Prostate gland (tissue), 2 donors: ENCODE measurements around the gene SLC49A3.

Source experiments
- POLR2AphosphoS5 ChIP-seq: sonication (generic); formaldehyde crosslinking; IDR thresholded peaks from one replicate; pipeline ENCODE4 v1.6.1; 2017; ENCODE audit warnings: antibody characterized with exemption
- TF ChIP-seq, protein P1 (sequence below), 4 experiments: fragments of 200-600 bp in 2 of 4; fragments of 450-650 bp in 2 of 4; sonication (generic) in 2 of 4; IDR thresholded peaks; 1 replicate in 3 of 4; 2 replicates in 1 of 4; pipeline ENCODE4 v1.5.1; 2016 to 2019; ENCODE audit warnings: antibody characterized with exemption in 4 of 4, mild to moderate bottlenecking in 2 of 4, moderate library complexity in 2 of 4

- no peak for TF ChIP-seq POLR2AphosphoS5
- TF ChIP-seq, protein P1, sequence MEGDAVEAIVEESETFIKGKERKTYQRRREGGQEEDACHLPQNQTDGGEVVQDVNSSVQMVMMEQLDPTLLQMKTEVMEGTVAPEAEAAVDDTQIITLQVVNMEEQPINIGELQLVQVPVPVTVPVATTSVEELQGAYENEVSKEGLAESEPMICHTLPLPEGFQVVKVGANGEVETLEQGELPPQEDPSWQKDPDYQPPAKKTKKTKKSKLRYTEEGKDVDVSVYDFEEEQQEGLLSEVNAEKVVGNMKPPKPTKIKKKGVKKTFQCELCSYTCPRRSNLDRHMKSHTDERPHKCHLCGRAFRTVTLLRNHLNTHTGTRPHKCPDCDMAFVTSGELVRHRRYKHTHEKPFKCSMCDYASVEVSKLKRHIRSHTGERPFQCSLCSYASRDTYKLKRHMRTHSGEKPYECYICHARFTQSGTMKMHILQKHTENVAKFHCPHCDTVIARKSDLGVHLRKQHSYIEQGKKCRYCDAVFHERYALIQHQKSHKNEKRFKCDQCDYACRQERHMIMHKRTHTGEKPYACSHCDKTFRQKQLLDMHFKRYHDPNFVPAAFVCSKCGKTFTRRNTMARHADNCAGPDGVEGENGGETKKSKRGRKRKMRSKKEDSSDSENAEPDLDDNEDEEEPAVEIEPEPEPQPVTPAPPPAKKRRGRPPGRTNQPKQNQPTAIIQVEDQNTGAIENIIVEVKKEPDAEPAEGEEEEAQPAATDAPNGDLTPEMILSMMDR (IDR thresholded peaks at IDR 0.05): no peak
These were observed 23.1 kb upstream of the SLC49A3 start for GRCh38 chr4:712093-712492.
